CD4-positive, alpha-beta memory T cell (primary cell): ENCODE data around the gene FAM111B. TPM values are rescaled to one million over a fixed set of nuclear protein-coding genes. Genes with fewer than 3 reads are reported as not detected.
"Not testable (repeated sequence)": the region's sequence is repeated elsewhere in the genome, so short reads cannot be mapped to it uniquely, and the experiment has no call there.

ENCODE experiments used
- CTCF ChIA-PET: fragments of 350-600 bp; sonication (Branson Sonifier 250); formaldehyde crosslinking; loops from one replicate; lab custom pipeline; 2021; ENCODE audit warnings: inconsistent platforms; ENCODE audit not compliant: partially characterized antibody; lab: Charles Lee
- POLR2A ChIA-PET: fragments of 350-600 bp; sonication (Branson Sonifier 250); formaldehyde crosslinking; loops from one replicate; lab custom pipeline; 2021; ENCODE audit not compliant: partially characterized antibody; lab: Charles Lee
- DNase-seq, 5 donors: peaks; one replicate each; pipeline versions ENCODE4 v3.0.0 to v3.0.0-alpha.2; 2020 to 2022; ENCODE audit warnings: mixed read lengths in 1 of 5
- H3K27ac ChIP-seq: one replicate; pipeline ENCODE4 v1.7.0; 2013; ENCODE audit warnings: low read depth, low read length
- H3K27me3 ChIP-seq: 2 replicates; pipeline ENCODE4 v1.7.0; 2013; ENCODE audit warnings: mild to moderate bottlenecking, low read length, moderate library complexity; ENCODE audit not compliant: insufficient read depth
- H3K36me3 ChIP-seq: 2 replicates; pipeline ENCODE4 v1.7.0; 2013; ENCODE audit warnings: mild to moderate bottlenecking, low read length, moderate library complexity; ENCODE audit not compliant: insufficient read depth
- H3K4me1 ChIP-seq: 2 replicates; pipeline ENCODE4 v1.7.0; 2013; ENCODE audit warnings: mild to moderate bottlenecking, low read length, moderate library complexity; ENCODE audit not compliant: insufficient read depth
- H3K4me3 ChIP-seq, 2 donors: one replicate each; pipeline ENCODE4 v1.7.0; 2013; ENCODE audit warnings: low read length in 2 of 2, mild to moderate bottlenecking in 1 of 2
- H3K9me3 ChIP-seq, 2 donors: one replicate each; pipeline ENCODE4 v1.7.0; 2013; ENCODE audit warnings: low read length in 2 of 2, control low read depth in 1 of 2; ENCODE audit not compliant: control insufficient read depth in 1 of 2
- H3K27ac Mint-ChIP-seq, 7 donors: one replicate each; pipeline ENCODE4 v1.8.0; 2020 to 2021; ENCODE audit warnings: mixed read lengths in 7 of 7, mild to moderate bottlenecking in 6 of 7, inconsistent platforms in 3 of 7, moderate library complexity in 3 of 7
- H3K27me3 Mint-ChIP-seq, 2 donors: one replicate each; pipeline ENCODE4 v1.8.0; 2020 to 2021; ENCODE audit warnings: mixed read lengths in 2 of 2
- H3K36me3 Mint-ChIP-seq, 2 donors: one replicate each; pipeline ENCODE4 v1.8.0; 2020 to 2021; ENCODE audit warnings: mixed read lengths in 2 of 2, inconsistent platforms in 1 of 2, mild to moderate bottlenecking in 1 of 2
- H3K4me1 Mint-ChIP-seq, 4 donors: one replicate each; pipeline ENCODE4 v1.8.0; 2020 to 2021; ENCODE audit warnings: mixed read lengths in 4 of 4, mild to moderate bottlenecking in 1 of 4
- H3K4me3 Mint-ChIP-seq, 8 donors: one replicate each; pipeline ENCODE4 v1.8.0; 2020 to 2021; ENCODE audit warnings: mixed read lengths in 8 of 8, mild to moderate bottlenecking in 7 of 8, moderate library complexity in 6 of 8, inconsistent platforms in 3 of 8
- H3K9me3 Mint-ChIP-seq, 8 donors: one replicate each; pipeline ENCODE4 v1.8.0; 2020 to 2021; ENCODE audit warnings: mixed read lengths in 8 of 8, mild to moderate bottlenecking in 5 of 8, inconsistent platforms in 3 of 8, moderate library complexity in 1 of 8
- intact Hi-C: fragments of 100-400 bp; cut with micrococcal nuclease; formaldehyde crosslinking; loops from one replicate; pipeline ENCODE4 v1.15.1; 2023
- polyA plus RNA-seq, 2 donors: library from polyadenylated mRNA; unstranded; fragments of 300-500 nt; fragmentation: Illumina TruSeq; gene quantifications; one replicate each; pipeline ENCODE4 v1.2.3, GENCODE V29; 2021
- total RNA-seq, 2 experiments: library from RNA; stranded (reverse); gene quantifications; one replicate each; pipeline ENCODE4 v1.2.3, GENCODE V29; 2021

FAM111B gene, protein sequence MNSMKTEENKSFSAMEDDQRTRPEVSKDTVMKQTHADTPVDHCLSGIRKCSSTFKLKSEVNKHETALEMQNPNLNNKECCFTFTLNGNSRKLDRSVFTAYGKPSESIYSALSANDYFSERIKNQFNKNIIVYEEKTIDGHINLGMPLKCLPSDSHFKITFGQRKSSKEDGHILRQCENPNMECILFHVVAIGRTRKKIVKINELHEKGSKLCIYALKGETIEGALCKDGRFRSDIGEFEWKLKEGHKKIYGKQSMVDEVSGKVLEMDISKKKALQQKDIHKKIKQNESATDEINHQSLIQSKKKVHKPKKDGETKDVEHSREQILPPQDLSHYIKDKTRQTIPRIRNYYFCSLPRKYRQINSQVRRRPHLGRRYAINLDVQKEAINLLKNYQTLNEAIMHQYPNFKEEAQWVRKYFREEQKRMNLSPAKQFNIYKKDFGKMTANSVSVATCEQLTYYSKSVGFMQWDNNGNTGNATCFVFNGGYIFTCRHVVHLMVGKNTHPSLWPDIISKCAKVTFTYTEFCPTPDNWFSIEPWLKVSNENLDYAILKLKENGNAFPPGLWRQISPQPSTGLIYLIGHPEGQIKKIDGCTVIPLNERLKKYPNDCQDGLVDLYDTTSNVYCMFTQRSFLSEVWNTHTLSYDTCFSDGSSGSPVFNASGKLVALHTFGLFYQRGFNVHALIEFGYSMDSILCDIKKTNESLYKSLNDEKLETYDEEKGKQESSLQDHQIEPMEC
- under 1 TPM; 0.23 to 0.53 TPM for total RNA-seq
- under 1 TPM; 0.33 to 0.44 TPM for polyA plus RNA-seq

DNA sequence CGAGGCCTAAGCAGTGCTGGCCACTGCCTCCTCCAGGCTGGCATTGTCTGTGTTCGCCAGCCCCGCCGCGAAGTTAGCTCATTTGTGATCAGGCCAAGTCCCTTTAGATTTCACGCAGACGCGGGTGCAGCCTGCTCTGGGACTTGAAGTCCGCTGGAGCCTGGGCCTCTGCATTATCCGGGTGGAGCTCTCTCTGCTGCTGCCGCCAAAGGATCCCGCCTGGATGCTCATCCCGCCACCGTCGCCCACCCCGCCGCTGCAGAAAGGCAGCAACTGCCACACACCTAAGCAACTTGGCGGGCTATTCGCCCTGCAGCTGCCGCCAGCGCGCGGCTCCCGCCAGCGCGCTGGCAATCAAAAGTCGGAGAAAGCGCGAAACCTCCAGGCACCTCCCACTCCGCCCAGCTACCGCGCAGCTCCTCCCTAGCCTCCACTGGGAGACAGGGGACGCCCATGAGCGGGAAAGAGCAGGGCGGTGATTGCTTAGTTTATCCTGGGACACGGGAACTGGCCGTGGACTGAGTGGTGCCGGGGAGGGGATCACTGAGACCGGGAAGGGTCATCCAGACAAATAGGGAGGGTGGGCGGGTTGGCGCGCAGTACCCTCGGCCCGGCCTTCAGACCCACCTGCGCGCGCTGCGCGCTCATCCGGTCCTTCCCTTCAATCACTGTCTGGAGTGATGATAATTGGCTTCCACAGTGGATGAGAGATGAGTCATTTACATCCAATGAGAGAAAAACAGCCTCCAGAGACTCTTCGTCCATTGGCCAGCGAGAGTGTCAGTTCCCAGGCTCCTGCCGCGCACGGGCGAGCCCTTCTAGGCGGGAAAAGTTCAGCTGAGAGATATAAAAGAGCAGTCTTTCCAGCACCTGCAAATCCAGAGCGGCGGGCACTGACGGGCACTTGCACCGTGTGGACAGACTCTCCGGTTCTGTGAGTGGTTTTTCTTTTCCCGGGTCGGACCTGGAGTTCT is at the start of gene FAM111B:
TSS of gene FAM111B (plus strand) at position 875 of the 974 bp plus-strand sequence. CDS start 2,389 bp downstream, outside the sequence.
- Histone ChIP-seq H3K9me3 (no peaks in the 10 kb centered on the region), H3K36me3 (no peaks in the 10 kb centered on the region), H3K4me1 (peaks cover 19% of the 10 kb centered on the region), H3K27ac (peak within 1 kb of the TSS; percentile 30), H3K27me3 (no peaks in the 10 kb centered on the region), H3K4me3 (peak within 1 kb of the TSS; percentile 36 to 70)
- no peaks in the 10 kb centered on the region for H3K27me3 Mint-ChIP-seq
- no peaks in the 10 kb centered on the region for H3K36me3 Mint-ChIP-seq
- ChIA-PET CTCF (interaction anchor here (1.0 to 2.9 kb wide), 8 partner anchors 9 to 65 kb away, joined by 3 to 16 read pairs (median 8); partner anchors contain the start of gene DTX4), POLR2A (interaction anchor here (0.7 to 1.6 kb wide), 4 partner anchors 16 to 38 kb away, joined by 3 to 7 read pairs (median 3); partner anchors contain the start of gene FAM111A)
- H3K4me3 Mint-ChIP-seq = peak within 1 kb of the TSS; percentile 89 to 94 (median 92)
- H3K9me3 Mint-ChIP-seq = no peaks in the 10 kb centered on the region
- intact Hi-C loops = loop anchor here (10.0 kb wide), 1 partner anchor 532 kb away; the partner anchor contains the start of genes LPXN and ZFP91
- peak; percentile 57 to 80 (median 62) for DNase-seq
- H3K4me1 Mint-ChIP-seq = peaks cover 27 to 41% (median 32%) of the 10 kb centered on the region in 4 donors
- H3K27ac Mint-ChIP-seq = peak within 1 kb of the TSS; percentile 63 to 94 (median 86)

DNA sequence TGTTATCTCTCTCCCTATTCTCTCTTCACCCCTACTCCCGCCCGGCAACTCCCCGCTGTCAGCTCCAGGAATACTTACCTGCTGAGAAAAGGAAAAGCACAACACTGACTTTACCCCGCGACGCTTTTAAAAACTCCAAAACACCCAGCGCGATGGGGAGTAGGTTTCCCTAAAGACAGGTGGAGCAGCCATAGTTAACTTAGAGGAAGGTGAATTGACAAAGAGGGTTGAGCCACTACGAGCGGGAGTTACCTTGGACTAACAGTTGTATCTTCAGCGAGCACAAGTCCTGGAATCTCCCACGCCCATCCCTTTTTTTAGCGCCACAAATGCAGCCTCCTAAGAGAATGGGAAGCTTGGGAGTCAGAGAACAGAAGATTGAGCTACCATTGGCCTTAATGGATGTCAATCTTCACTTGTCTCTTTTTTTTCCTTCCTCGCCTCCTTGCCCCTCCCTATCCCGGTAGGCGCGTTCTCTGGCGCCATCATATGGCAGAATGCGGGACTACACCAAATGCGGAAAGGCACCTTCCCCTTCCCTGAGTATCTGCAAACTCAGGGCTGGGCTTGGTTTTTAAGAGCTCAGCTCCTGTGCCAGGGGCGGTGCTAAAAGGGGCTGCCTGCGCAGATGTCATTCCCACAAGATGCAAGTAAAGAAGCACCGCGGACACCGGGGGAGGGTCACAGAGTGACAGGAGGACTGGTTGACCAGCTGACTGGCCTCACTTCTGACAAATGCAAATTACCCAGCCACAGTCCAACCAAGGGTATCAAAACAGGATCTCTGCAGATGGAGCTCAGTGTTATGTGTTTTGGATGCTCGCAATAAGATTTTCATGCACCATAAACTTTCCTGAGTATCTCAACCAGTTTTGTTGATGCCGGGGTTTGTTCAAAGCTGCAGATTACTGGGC is 48.7 kb upstream of the FAM111B start:
- Histone ChIP-seq H3K4me3 (peak overlapping the region in 1 of 2 donors; percentile 47), H3K4me1 (peaks cover 10% of the 10 kb centered on the region)
- H3K36me3 Mint-ChIP-seq, H3K9me3 ChIP-seq, H3K27ac ChIP-seq, H3K27me3 ChIP-seq, intact Hi-C loops, H3K9me3 Mint-ChIP-seq, H3K36me3 ChIP-seq, POLR2A ChIA-PET: not testable (repeated sequence)
- CTCF ChIA-PET = interaction anchor here (0.7 to 4.3 kb wide), 19 partner anchors 9 to 405 kb away, joined by 3 to 23 read pairs (median 5); partner anchors contain the start of genes FAM111A and FAM111B
- DNase-seq = peak; percentile 69 to 84 (median 76)
- Mint-ChIP-seq H3K27me3 (peaks cover 16 to 31% of the 10 kb centered on the region in 2 donors), H3K4me1 (peaks cover 6 to 13% (median 9%) of the 10 kb centered on the region in 4 donors), H3K4me3 (peak overlapping the region; percentile 76 to 86 (median 84)), H3K27ac (peak overlapping the region in 2 of 7 donors; percentile 8 to 73)

DNA sequence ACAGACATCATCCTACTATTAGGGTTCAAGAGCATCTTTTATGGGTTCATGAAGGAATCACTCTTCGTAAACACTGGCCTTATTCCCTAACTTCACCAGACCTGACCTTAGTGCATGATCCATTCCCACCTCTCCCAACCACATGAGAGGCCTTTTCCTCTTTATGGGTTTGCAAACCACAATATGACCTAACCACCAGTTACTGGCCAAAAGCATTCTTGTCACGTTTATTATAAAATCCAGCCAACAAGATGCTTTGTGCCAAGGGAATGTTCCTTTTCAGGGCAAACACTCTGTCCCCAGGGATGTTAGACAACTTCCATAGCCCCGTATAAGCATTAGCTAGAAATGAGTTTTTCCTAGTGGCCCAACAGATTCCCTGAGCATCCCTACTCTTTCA is 46.9 kb upstream of the FAM111B start:
- H3K4me1 ChIP-seq = peaks cover 10% of the 10 kb centered on the region
- H3K4me3 Mint-ChIP-seq, H3K9me3 ChIP-seq, H3K36me3 Mint-ChIP-seq, H3K36me3 ChIP-seq, H3K27ac ChIP-seq, DNase-seq, intact Hi-C loops, H3K4me3 ChIP-seq, POLR2A ChIA-PET, H3K27ac Mint-ChIP-seq, H3K27me3 ChIP-seq, H3K9me3 Mint-ChIP-seq: not testable (repeated sequence)
- peaks cover 6 to 13% (median 9%) of the 10 kb centered on the region in 4 donors for H3K4me1 Mint-ChIP-seq
- peaks cover 25 to 41% of the 10 kb centered on the region in 2 donors for H3K27me3 Mint-ChIP-seq
- CTCF ChIA-PET = interaction anchor here (2.1 to 4.3 kb wide), 2 partner anchors 76 to 98 kb away, joined by 5 to 23 read pairs; no protein-coding TSS in a partner anchor

- Histone ChIP-seq H3K36me3 (no peaks in the 10 kb centered on the region), H3K27ac (no peak overlapping the region), H3K4me3 (no peak overlapping the region), H3K9me3 (no peaks in the 10 kb centered on the region), H3K4me1 (peaks cover 9% of the 10 kb centered on the region), H3K27me3 (no peaks in the 10 kb centered on the region)
- POLR2A ChIA-PET = no interaction called here
- H3K27ac Mint-ChIP-seq = no peak overlapping the region
- H3K4me1 Mint-ChIP-seq = peaks cover 5 to 11% (median 8%) of the 10 kb centered on the region in 4 donors
- intact Hi-C loops = no loop called here
- H3K4me3 Mint-ChIP-seq = no peak overlapping the region
- peaks cover 20 to 45% of the 10 kb centered on the region in 2 donors for H3K27me3 Mint-ChIP-seq
- H3K9me3 Mint-ChIP-seq = no peaks in the 10 kb centered on the region
- H3K36me3 Mint-ChIP-seq = no peaks in the 10 kb centered on the region
- DNase-seq = no peak
- CTCF ChIA-PET = interaction anchor here (1.1 to 1.5 kb wide), 3 partner anchors 9 to 73 kb away, joined by 3 to 6 read pairs (median 5); no protein-coding TSS in a partner anchor
These were observed 44.2 kb upstream of the FAM111B start for GRCh38 chr11:59062602-59063529.

GRCh38 chr11:59063996-59064727 is 42.9 kb upstream of the FAM111B start:
- H3K36me3 ChIP-seq, H3K27me3 ChIP-seq, POLR2A ChIA-PET, H3K36me3 Mint-ChIP-seq, H3K4me1 ChIP-seq, H3K27ac Mint-ChIP-seq, DNase-seq, H3K4me1 Mint-ChIP-seq, H3K4me3 Mint-ChIP-seq, H3K27ac ChIP-seq, H3K9me3 Mint-ChIP-seq, H3K4me3 ChIP-seq, H3K9me3 ChIP-seq, intact Hi-C loops: not testable (repeated sequence)
- CTCF ChIA-PET = interaction anchor here (1.1 to 2.6 kb wide), 3 partner anchors 10 to 94 kb away, joined by 3 to 6 read pairs (median 6); no protein-coding TSS in a partner anchor
- H3K27me3 Mint-ChIP-seq = peaks cover 20 to 40% of the 10 kb centered on the region in 2 donors
